ENCODE measurements around the gene SORCS1.

SORCS1 gene

GRCh38 chr10:106967452-106967851, 197.1 kb downstream of the SORCS1 start:
- Mint-ChIP-seq H3K36me3 (ENCODE audit: low read depth) (no peaks in the 10 kb centered on the region), H3K4me3 (no peak overlapping the region), H3K27me3 (no peaks in the 10 kb centered on the region), H3K9me3 (peaks cover 8% of the 10 kb centered on the region), H3K27ac (no peak overlapping the region), H3K4me1 (ENCODE audit: low read depth) (no peaks in the 10 kb centered on the region)

- no peak overlapping the region for H3K27ac Mint-ChIP-seq
- H3K36me3 Mint-ChIP-seq (ENCODE audit: low read depth): no peaks in the 10 kb centered on the region
- no peaks in the 10 kb centered on the region for H3K27me3 Mint-ChIP-seq
- peaks cover 7% of the 10 kb centered on the region for H3K9me3 Mint-ChIP-seq
- no peaks in the 10 kb centered on the region for H3K4me1 Mint-ChIP-seq (ENCODE audit: low read depth)
- no peak overlapping the region for H3K4me3 Mint-ChIP-seq
Measured at GRCh38 chr10:106960812-106961211, 203.7 kb downstream of the SORCS1 start.

- no peak overlapping the region for H3K27ac Mint-ChIP-seq
- no peaks in the 10 kb centered on the region for H3K4me1 Mint-ChIP-seq (ENCODE audit: low read depth)
- no peak overlapping the region for H3K4me3 Mint-ChIP-seq
- no peaks in the 10 kb centered on the region for H3K27me3 Mint-ChIP-seq
- peaks cover 7% of the 10 kb centered on the region for H3K9me3 Mint-ChIP-seq
- no peaks in the 10 kb centered on the region for H3K36me3 Mint-ChIP-seq (ENCODE audit: low read depth)
Measured at GRCh38 chr10:106959521-106959920, 205.0 kb downstream of the SORCS1 start.

DNA sequence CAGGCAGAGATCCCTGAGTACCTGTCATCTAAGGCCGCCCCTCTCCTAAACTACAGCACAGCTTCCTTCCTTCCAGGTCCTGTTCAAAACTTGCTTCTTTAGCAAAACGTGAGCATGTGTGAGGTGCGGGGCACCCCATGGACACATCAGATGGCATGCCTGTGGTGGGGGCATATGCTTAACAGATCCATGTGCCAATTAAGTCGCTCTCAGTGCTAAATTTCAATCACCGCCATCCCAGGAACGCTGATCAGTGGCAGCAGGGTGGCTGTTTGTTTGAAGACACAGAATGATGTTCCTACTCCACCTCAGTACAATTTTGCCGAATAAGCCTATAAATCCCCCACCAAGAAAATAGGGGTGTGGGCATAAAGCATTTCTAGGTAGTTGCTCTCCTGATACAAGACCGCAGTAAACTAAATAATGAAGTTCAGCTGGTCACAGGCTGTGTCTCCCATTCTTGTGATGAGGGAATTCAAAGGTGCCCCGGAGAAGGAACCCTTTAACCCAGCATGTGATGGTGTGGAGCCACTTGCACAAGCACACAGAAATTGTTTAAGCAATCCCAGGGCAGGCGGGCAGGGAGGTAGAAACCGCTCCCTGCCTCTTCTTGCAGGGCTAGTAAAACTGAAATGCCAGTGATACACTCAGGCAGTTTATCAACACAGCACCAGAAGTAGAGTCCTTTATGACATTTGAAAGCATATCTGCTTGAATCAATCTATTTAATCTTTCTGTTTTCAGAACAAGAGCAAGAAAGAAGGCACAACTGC, 205.7 kb downstream of the SORCS1 start:
- Mint-ChIP-seq H3K27ac (no peak overlapping the region), H3K36me3 (ENCODE audit: low read depth) (no peaks in the 10 kb centered on the region), H3K27me3 (no peaks in the 10 kb centered on the region), H3K4me3 (no peak overlapping the region), H3K9me3 (peaks cover 7% of the 10 kb centered on the region), H3K4me1 (ENCODE audit: low read depth) (no peaks in the 10 kb centered on the region)

DNA sequence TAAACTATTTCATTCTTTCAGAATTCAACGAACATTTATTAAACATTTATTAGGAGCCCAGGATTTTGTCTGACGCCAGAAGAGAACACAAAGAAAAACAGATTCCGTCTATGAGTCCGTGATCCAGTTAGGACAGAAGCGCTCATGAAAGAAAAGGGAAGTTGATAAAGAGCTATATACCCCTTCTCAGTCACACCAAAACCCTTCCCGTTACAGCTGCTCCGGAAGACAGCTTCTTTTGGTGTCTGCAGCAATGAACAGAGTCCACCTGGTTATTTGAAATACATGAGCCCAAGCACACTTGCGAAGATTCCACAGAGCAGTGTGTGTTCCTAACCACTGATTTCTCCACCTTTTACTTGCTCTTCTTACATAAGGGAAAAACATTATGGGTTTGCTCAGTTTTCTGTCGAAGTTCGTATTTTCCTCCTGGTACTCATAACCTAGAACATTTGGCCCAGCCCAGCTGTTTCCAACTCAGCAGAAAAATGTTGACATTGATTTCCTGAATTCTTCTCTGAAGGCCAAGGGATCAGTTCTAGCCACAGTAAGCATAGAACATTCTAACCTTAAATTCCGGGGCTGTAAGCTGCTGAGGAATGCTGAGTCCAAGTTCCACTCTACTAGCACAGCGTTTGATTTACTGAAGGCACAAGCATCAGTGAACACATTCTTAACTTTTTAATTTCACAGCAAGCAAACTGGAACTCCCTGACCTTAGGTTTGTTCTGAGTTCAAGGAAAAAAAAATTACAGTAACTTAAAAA, 206.5 kb downstream of the SORCS1 start:
- peaks cover 7% of the 10 kb centered on the region for H3K9me3 Mint-ChIP-seq
- H3K4me1 Mint-ChIP-seq (ENCODE audit: low read depth): no peaks in the 10 kb centered on the region
- H3K4me3 Mint-ChIP-seq: no peak overlapping the region
- no peaks in the 10 kb centered on the region for H3K27me3 Mint-ChIP-seq
- H3K36me3 Mint-ChIP-seq (ENCODE audit: low read depth): no peaks in the 10 kb centered on the region
- no peak overlapping the region for H3K27ac Mint-ChIP-seq

- no peaks in the 10 kb centered on the region for H3K27me3 Mint-ChIP-seq
- no peak overlapping the region for H3K4me3 Mint-ChIP-seq
- no peaks in the 10 kb centered on the region for H3K4me1 Mint-ChIP-seq (ENCODE audit: low read depth)
- H3K9me3 Mint-ChIP-seq: no peaks in the 10 kb centered on the region
- H3K27ac Mint-ChIP-seq: no peak overlapping the region
- no peaks in the 10 kb centered on the region for H3K36me3 Mint-ChIP-seq (ENCODE audit: low read depth)
Measured at GRCh38 chr10:106956216-106956915, 208.1 kb downstream of the SORCS1 start.

- H3K4me1 Mint-ChIP-seq (ENCODE audit: low read depth): no peaks in the 10 kb centered on the region
- H3K36me3 Mint-ChIP-seq (ENCODE audit: low read depth): no peaks in the 10 kb centered on the region
- H3K9me3 Mint-ChIP-seq: no peaks in the 10 kb centered on the region
- H3K27ac Mint-ChIP-seq: no peak overlapping the region
- H3K4me3 Mint-ChIP-seq: no peak overlapping the region
- no peaks in the 10 kb centered on the region for H3K27me3 Mint-ChIP-seq
Measured at GRCh38 chr10:106955133-106955532, 209.4 kb downstream of the SORCS1 start.

DNA sequence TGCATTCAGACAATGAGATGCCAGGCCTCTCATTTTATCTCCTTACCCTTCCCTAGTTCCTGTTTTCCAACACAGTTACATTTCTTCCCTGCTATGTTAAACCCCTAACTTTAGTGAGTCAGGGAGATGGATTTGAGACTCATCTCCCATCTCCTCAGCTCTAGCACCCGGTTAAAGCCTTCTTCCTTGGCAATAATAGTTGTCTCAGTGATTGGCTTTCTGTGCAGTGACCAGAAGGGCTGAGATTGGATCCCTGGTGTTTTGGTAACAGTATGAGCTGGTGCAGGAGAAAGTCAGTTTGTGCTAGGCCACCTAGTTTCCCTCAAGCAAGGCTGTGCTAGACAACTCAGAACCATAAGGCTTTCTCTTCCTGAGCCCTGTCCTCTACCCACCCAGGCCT, 212.5 kb downstream of the SORCS1 start:
- Mint-ChIP-seq H3K27ac (no peak overlapping the region), H3K4me3 (no peak overlapping the region), H3K4me1 (ENCODE audit: low read depth) (no peaks in the 10 kb centered on the region), H3K27me3 (no peaks in the 10 kb centered on the region), H3K9me3 (no peaks in the 10 kb centered on the region), H3K36me3 (ENCODE audit: low read depth) (no peaks in the 10 kb centered on the region)

GRCh38 chr10:106949680-106950478, 214.6 kb downstream of the SORCS1 start:
- no peak overlapping the region for H3K4me3 Mint-ChIP-seq
- H3K27ac Mint-ChIP-seq: no peak overlapping the region
- no peaks in the 10 kb centered on the region for H3K27me3 Mint-ChIP-seq
- H3K36me3 Mint-ChIP-seq (ENCODE audit: low read depth): no peaks in the 10 kb centered on the region
- H3K9me3 Mint-ChIP-seq: peaks cover 4% of the 10 kb centered on the region
- H3K4me1 Mint-ChIP-seq (ENCODE audit: low read depth): no peaks in the 10 kb centered on the region

DNA sequence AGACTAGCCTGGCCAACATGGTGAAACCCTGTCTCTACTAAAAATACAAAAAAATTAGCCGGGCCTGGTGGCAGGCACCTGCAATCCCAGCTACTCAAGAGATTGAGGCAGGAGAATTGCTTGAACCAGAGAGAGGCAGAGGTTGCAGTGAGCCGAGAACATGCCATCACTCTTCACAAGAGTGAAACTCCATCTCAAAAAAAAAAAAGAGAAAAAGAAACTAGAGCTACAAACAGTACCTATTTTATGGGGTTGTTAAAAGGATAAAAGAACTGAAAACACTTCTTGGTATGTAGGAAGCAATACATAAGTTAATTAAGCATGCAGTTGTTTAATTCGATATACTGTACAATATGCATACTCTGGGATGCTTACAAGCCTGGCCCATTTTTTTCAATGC, 216.9 kb downstream of the SORCS1 start:
- no peak overlapping the region for H3K27ac Mint-ChIP-seq
- H3K4me1 Mint-ChIP-seq (ENCODE audit: low read depth): no peaks in the 10 kb centered on the region
- no peak overlapping the region for H3K4me3 Mint-ChIP-seq
- H3K9me3 Mint-ChIP-seq: peaks cover 4% of the 10 kb centered on the region
- H3K36me3 Mint-ChIP-seq (ENCODE audit: low read depth): no peaks in the 10 kb centered on the region
- no peaks in the 10 kb centered on the region for H3K27me3 Mint-ChIP-seq

DNA sequence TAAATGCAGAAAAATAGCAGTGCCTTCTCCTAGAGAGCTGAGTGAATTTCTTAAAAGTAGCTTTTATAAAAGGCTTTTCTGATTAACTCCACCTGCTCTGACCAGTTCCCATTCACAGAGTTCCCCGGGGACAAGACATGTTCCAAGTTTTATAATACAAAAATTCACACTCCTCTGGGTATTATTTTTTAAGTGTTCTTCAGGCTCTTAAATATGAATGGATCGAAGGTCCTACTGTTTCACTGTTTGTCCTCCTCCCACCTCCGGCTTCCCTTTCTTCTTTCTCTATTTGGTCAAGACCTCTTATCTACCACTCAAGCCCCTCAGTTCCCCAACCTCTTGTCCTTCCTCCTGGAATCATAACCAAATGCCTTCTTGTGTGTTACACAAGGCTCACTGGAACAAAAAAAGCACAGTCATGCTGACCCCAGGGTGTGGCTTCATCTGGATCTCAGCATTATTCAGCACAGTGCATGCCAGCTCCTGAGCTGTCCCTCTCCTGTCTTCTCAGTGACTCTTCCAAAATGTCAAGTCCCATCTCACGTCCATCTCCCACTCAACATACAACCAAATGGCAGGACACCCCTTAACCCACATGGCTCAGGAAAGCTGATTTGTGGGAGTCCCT, 222.4 kb downstream of the SORCS1 start:
- no peak overlapping the region for H3K27ac Mint-ChIP-seq
- no peaks in the 10 kb centered on the region for H3K4me1 Mint-ChIP-seq (ENCODE audit: low read depth)
- no peak overlapping the region for H3K4me3 Mint-ChIP-seq
- H3K36me3 Mint-ChIP-seq (ENCODE audit: low read depth): no peaks in the 10 kb centered on the region
- H3K27me3 Mint-ChIP-seq: no peaks in the 10 kb centered on the region
- H3K9me3 Mint-ChIP-seq: peaks cover 7% of the 10 kb centered on the region

- Mint-ChIP-seq H3K27me3 (no peaks in the 10 kb centered on the region), H3K4me1 (ENCODE audit: low read depth) (no peaks in the 10 kb centered on the region), H3K4me3 (no peak overlapping the region), H3K27ac (no peak overlapping the region), H3K36me3 (ENCODE audit: low read depth) (no peaks in the 10 kb centered on the region), H3K9me3 (peaks cover 4% of the 10 kb centered on the region)
Measured at GRCh38 chr10:106941297-106942034, 223.0 kb downstream of the SORCS1 start.

- H3K27ac Mint-ChIP-seq: no peak overlapping the region
- no peaks in the 10 kb centered on the region for H3K4me1 Mint-ChIP-seq (ENCODE audit: low read depth)
- H3K4me3 Mint-ChIP-seq: no peak overlapping the region
- H3K27me3 Mint-ChIP-seq: no peaks in the 10 kb centered on the region
- H3K36me3 Mint-ChIP-seq (ENCODE audit: low read depth): no peaks in the 10 kb centered on the region
- H3K9me3 Mint-ChIP-seq: peaks cover 4% of the 10 kb centered on the region
Measured at GRCh38 chr10:106938513-106938912, 226.0 kb downstream of the SORCS1 start.

DNA sequence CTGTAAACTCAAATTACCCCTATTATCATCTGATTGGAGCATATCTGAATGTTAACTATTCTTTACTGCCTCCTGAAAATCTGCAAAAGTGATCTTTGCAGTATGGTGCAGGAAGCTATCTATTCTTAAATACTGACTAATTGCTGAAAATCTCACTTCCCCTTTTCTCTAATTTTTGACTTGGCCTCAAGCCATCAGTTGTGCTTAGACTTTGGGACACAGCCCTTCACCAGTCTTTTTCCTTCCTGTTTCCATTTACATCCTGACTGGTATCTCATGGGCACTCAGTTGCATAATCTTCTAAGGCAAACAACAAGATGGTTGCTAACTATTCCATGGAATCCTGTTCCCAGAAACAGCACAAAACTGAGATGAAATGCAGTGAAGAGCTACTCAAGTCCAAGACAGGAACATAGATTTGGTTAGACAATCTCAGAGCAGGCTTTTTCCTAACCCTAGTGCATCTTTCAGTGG, 228.5 kb downstream of the SORCS1 start:
- no peaks in the 10 kb centered on the region for H3K27me3 Mint-ChIP-seq
- H3K4me1 Mint-ChIP-seq (ENCODE audit: low read depth): no peaks in the 10 kb centered on the region
- no peak overlapping the region for H3K4me3 Mint-ChIP-seq
- no peak overlapping the region for H3K27ac Mint-ChIP-seq
- H3K9me3 Mint-ChIP-seq: peaks cover 4% of the 10 kb centered on the region
- H3K36me3 Mint-ChIP-seq (ENCODE audit: low read depth): no peaks in the 10 kb centered on the region
